NCI-H446 (cell line): Measurements from ENCODE around the gene TMSB15C.
A peak's percentile ranks its signal among the peaks of the same experiment; 100 is the strongest.
"Not testable (repeated sequence)": the region's sequence is repeated elsewhere in the genome, so short reads cannot be mapped to it uniquely, and the experiment has no call there.

ENCODE experiments used
- DNase-seq, 2 experiments: peaks; one replicate each; lab custom pipeline; 2025; lab: John Stamatoyannopoulos, UW

The TMSB15C gene

DNA sequence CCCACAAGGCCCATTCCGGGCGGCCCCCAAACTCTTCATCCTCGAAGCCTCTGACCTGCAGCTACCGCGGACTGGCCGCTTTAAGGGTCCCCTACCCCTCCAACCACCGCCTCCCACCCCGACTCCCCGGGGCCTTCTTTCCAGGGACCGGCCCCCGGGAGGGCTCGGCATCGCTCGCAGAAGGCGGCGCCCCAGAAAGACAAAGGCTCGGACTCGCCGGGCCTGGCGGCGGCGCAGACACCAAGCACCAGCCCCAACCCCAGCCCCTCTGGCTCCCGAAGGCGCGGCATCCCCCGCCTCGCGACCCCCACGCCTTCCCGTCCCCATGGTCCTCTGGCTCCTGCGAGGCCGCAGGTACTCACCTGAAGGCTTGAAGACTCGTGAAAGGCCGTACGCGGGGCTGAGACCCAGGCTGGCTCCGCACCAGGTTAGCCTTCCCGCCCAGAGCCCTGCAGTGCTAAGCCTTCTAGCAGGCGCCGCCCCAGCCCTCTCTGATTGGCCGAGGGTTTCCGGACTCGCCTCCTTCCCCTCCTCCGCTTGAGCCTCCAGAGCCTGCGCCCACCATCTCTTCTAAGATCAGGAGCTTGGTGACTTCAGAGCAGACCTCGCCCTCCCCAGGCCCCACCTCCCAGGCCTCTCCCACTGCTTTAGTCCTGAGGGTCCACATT, at the start of gene TMSB15C:
TSS of gene TMSB15C (minus strand) at position 459 of the 668 bp plus-strand sequence.
- not testable (repeated sequence) for DNase-seq

DNA sequence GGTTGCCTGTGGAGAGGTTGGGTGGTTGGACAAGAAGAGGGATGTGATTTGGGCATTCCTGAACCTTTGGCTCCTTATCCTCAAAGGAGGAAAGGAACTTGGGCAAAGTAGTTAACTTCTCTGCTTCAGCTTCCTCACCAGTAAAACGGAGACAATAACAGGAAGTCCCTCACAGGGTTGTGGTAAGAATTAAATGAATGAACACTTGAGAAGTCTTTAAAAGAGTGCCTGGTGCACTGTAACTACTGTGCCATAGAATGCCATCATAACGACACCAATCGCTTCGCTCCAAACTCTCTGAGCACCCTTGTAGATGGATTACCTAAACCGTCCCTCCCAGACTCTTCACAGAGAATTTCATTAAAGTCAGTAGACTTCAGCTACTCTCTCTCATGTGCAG, 46.8 kb upstream of the TMSB15C start:
- DNase-seq: no peak

DNA sequence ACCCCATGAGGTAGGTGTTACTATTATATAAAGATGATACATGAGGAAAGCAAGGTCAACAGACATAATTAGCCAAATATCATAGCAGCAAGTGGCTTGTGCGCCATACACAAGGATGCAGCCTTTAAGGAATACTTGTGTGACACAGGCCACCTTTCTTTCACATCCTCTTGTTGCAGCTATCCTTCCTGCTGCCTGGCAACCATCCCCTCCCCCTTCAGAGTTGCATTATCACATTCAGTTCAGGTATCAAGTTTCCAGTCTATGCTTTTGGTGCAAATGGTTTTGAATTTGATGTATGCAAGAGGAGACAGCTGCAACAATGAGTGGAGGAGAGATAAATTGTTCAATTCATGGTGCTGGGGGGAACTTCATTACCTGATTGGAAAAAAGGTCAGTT, 42.7 kb upstream of the TMSB15C start:
- no peak for DNase-seq

DNA sequence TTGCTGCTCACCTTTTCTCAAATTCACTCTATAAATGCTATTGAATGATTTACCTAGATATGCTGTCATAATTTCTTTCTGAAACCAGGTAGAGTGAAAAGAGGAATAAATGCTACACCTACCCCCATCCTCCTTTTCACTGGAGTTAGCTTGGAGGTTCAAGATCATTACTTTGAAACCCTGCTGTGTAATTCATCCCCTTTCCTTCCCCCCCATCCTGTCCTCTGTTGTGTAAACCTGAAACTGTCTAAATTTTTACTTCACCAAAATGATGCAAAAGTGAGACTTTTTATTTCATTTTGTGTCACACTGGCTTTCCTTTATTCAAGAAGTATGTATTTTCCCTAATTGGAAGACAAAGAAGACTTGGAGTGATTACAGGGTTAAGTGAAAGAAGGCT, 41.7 kb upstream of the TMSB15C start:
- DNase-seq: no peak

DNA sequence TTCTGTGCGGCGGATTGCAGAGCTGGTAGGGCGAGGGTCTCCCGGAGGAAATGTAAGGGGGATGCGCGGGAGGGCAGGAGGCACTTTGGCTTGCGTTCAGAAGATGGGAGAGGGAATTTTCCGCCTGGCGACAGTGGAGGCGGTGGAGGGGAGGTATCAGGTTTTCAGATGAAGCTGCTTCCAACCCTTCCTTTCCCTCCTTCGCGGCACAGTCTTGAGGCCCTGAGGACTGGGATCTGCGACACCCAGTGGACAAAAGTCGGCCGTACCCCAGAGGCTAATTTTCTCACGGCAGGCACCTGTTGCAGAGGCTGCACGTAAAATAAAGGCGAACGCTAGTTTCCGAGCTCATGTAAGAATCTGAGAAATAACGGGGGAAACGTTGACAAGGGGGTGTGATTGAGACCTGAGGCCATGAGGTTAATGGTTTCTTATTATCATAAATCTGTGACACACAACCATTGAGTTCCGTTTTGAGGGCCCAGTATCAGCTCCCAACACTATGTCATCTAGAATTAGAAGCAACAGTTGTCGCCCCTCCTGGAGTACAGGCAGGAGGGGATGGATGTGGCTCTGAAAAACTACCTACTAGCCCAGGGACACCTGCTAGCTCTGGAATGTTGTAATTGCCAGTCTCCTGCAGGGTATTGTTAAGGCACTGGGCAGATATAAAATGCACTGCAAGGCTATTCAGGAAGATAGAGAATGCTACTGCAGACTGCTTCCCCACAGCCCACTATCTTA, 37.4 kb upstream of the TMSB15C start:
- peak; percentile 18 to 58 for DNase-seq

DNA sequence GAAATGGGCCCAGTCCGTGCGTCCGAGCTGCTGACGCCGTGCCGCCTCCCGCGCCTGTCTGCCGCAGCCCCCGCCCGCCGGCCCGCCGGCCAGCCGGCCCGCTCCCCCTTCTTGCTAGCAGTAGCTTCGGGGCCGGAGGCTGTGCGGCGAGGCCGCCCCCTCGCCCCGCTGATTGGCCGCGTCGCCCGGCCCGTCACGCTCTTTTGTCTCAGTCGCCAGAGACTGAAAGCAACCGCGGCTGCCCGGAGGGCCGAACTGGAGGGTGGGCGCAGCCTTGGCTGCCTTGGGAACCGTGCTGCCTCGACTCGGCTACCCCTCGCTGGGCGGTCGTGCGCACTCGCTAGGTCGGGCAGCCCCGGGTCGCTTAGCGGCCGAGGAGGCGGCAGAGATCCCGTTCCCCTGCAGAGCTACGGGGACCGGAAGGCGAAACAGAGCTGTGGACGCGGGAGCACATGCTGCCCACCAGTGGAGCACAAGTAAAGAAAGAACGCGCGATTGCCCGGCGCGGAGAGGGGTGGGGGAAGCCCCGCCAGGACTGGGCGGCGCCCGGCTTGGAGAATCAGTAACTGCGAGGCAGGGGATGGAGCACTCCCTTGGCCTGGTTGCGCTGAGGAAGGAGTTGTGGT, 36.4 kb upstream of the TMSB15C start, which contains the start of gene ZCCHC18:
TSS of gene ZCCHC18 (plus strand) at position 198 of the 626 bp plus-strand sequence. CDS start 1,589 bp downstream, outside the sequence.
- peak; percentile 23 to 73 for DNase-seq

DNA sequence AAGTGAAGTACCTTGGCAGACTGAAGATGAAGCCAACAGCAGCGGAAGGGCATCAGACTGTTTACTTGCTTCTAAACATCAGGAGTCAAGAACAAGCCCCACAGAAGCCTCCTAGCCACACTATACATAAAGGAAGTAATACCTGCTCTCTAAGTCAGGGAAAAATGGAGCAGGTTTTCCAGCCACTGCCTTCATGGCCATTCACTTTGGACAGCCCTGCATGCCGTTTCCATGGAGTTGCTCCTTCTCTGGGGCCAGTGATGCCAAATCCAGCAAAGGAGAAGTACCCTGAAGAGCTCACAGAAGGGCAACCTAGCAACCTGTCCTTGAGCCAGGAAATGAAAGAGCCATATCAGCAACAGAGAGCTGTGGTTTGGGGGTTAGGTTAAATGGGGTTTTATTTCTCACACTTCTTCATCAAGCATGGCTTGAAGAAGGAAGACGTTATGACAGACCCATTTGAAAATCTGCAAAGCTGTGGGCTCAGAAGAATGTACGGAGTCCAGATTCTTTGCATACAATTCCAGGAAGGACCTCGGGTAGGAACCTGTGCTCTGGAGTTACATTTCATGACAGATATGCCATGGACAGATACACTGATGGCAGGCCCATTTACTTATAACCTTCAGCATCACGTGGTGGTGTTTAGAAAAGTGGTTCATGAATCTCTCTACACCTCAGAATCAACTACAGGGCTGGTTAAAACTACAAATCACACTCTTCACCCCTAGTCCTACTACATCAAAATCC, 34.6 kb upstream of the TMSB15C start:
- not testable (repeated sequence) for DNase-seq

DNA sequence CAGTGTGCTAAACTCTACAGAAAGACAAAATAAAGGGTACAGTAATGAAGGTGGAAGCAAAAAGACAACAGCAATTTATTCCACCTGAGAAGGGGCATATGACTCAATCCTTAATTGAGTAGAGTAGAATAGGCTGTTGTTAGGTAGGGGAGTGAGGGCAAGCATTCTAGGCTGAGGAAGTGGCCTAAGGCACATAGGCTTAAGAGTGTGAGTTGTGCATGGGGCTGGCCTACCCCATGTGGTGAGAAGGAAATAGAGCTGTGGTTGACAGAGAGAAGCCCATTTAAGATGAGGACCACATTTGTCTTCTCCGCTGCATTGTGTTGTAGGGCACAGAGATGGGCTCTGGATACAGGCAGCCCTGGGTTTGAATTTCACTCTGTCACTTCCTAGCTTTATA, 32.9 kb upstream of the TMSB15C start:
- DNase-seq: no peak

DNA sequence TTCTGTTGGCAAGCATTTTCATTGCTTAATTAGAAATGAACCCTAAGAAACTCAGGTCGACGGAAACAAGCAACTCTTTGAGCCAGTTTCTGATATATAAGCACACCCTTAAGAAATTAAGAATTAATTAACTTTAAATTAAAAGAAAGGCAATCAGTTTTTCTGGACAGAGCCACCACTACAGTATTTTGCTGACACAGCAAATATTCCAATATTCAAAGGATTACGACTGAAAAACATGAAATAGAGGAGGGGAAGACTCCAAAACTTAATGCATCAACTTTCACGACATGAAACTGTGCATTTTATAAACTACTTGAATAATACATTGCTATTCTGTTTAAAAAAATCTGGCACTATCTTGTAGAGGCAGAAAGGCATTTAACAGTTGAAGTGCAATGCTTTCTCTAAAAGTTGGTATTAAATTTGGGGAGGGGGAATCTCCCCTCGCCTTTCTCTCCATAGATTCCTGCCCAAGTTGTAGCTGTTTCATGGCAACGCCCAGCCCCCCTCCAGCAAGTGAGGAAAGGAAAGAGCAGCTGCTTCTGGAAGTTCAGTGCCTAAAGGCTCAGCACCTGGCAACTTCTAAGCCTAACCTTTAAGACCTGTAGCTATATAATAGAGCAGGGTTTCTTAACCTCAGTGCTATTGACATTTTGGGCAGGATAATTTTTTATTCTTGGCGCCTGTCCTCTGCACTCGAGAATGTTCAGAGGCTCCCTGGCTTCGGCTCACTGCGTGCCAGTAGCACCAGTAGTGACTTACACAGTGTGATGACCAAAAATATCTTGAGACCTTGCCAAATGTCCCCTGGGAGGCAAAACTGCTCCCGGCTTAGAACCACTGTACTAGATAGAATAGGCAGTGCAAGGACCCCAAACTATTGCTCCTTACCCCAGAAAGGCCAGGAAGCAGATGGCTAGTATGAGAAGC, 29.6 kb upstream of the TMSB15C start:
- DNase-seq: no peak

DNA sequence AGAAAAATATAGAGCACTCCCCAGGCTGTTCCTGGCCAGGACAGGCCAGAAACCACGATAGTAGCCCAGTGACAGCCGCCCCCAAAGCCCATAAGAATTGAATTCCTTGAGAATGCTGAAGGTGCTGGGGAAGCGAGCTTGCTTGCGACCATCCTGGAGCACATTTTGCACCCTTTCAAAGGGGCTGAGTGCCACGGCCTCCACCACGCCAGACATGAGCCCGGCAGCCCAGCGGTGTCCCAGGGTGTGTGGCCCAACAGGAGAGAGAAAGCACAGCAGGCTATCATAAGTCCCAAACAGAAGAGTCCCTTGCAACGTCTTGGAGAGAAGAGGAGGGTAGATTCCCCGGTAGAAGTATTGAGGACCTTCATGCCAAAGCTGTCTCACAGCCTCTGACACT, 28.6 kb upstream of the TMSB15C start:
- no peak for DNase-seq

DNA sequence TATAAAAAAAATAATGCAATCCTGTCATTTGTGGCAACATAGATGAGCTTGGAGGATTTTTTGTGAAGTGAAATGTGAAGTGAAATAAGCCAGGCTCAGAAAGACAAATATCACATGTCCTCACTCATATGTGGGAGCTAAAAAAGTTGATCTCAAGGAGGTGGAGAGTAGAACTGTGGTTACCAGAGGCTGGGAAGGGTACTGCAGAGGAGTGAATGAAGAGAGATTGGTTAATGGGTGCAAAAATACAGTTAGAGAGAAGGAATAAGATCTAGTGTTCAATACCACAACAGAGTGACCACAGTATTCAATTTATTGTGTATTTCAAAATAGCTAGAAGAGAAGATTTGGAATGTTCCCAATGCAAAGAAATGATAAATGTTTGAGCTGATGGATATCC, 22.9 kb upstream of the TMSB15C start:
- no peak for DNase-seq

DNA sequence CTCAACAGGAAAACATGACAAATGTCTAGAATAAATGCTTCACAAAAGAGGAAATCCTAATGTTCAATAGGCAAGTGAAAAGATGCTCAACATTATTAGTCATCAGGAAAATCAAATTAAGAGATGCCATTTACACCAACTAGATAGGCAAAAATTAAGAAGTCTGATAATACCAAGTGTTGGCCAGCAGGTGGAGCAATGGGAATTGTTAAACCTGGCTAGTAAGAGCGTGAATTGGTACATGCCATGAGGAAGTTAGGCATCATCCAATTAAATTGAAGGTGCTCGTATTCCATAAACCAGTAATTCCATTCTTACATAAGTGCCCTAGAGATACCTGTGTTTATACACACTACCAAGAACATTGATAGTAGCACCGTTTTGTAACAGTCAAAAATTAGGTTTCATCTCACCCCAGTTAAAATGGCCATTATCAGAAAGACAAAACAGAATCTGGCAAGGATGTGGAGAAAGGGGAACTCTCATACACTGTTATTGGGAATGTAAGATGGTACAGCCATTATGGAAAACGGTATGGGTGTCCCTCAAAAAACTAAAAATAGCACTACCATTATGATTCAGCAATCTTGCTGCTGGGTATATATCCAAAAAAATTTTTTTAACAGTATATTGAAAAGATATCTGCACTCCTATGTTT, 22.2 kb upstream of the TMSB15C start:
- DNase-seq: peak; percentile 6 to 54

DNA sequence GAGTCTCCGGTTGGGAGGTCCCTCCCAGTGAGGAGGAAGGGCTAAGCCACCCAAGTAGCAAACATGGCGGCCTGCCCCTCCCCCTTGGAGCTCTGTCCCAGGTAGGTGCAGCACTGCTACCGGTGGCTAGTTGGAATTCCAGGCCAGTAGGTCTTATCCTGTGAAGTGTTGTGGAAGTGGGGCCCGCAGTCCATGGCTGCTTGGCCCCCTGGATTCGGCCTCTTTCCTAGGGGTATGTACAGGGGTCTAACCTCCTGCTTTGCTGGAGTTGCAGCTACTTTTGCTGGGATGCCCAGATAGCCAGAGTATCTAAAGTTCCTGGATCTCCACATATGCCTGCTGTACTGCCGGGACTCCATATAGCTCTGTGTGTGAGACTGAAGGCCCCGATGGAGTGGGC, 9.9 kb upstream of the TMSB15C start:
- DNase-seq: no peak

DNA sequence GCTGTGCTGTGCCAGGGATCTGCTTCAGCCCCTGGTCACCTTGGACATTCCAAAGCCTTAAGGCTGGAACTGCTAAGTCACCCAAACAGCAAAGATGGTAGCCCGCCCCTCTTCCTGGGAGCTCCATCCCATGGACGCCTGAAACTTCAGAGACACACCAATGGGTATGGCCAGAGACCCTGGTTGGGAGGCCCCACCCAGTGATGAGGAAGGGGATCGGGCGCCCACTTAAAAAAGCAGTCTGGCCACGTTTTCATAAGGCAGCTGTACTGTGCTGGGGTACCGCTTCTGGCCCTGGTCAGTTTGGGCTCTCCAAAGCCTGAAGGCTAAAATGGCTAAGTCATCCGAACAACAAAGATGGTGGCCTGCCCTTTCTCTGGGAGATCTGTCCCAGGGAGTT, 9.4 kb upstream of the TMSB15C start:
- no peak for DNase-seq

DNA sequence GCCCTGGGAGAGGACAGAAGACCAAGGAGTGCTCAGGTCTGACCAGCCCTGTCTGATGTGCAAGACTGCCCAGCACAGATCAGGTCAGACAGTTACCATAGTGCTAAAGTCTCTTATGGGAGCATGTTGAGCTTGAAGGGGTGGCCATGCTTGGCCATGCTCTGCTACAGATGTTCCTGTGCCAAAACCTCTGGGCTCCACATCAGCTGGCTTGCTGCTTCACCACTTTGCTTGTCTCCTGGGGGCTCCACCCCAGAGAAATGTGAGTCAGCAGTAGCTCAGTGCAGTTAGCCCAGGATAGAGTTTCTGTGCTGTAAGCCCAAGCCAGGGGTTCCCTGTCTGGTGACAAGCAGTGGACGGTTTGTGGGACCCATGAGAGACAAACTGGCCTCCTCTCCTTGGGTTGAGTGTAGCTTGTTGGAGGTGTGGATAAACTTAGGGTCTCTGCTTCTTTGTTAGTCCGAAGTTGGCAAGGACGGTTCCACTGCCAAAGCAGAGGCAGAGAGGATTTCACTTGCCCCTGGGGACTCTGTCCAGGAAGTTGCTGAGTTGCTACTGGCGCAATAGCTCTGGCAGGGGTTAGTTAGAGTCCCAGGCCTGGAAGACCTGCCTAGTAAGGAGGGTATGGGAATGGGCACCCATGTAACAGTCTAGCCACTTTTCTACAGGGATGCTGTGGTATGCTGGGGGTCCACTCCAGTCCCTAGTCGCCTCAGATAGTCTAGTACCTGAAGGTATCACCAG, 8.7 kb upstream of the TMSB15C start:
- DNase-seq: no peak

DNA sequence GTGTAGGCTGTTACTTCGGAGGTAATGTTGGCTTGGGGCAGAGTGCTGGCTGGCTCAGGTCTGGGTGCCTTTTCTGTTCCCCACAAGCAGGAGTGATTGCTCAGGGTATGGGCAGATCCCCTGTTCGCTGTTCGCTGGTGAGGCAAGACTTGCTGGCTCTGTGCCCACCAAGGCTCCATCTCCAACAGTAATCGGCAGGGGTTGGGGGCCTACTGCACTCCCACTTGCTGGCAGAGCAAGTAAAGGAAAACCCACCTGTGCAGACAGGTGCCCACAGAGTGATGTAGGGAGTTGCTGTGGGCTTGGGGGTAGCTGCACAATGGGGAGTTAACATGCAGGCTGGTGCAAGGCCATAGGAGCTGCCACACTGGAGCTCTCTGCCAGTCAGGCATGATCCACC, 8.0 kb upstream of the TMSB15C start:
- no peak for DNase-seq

DNA sequence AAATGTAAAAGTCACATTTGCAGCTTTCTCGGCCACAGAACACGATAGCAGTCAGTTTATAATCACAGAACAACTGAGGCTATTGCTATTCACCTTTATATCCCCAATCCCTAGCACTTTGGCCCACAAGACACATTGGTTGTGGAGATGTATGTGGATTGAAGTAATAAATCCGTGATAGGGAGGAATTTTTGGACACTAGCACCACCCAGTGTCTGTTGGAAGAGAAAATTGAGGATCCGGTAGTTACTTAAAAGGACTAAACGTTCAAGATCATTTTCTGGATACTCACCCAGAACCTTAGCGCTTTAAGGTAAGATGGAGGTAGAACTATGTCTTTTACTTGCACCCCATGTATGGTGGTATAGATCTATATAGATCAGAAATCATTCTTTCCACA, 1.8 kb upstream of the TMSB15C start:
- not testable (repeated sequence) for DNase-seq

DNA sequence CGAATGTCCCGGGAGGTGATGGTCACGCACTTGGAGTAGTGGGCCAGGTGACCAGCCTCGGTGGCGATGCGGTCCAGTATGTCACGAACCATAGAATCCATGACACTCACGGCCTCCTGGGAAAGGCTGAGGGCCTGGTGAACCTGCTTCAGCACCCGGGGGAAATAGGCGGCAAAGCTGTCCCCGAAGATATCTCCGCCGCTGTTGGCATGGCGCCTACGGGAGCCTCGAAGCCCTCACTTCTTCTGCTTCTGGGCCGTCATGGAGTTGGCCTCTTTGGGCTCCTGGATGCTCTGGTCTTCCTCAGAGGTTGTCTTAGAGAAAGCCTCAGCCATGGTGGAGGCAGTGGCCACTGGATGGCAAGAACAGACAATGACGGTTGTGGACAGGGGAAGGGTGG, 13.4 kb downstream of the TMSB15C start:
- DNase-seq: not testable (repeated sequence)

DNA sequence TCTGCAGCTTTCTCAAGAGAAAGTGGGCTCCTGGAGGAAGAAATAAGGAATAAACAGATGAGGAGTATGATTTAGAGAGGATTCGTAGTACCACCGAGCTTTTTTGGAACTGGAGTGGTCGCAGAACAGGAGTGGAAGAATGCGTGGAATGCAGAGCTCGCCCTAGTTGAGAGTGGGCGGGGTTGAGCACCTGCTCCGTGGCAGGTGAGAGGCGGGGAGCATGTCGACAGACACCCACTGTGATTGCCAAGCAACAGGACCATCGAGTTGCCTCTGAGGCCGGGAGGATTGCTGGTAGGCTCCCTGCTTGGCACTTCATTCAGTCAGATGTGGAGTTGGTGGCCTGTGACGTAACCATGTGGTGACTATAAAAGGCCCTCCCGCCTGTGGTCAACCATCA, 21.1 kb downstream of the TMSB15C start:
- not testable (repeated sequence) for DNase-seq

DNA sequence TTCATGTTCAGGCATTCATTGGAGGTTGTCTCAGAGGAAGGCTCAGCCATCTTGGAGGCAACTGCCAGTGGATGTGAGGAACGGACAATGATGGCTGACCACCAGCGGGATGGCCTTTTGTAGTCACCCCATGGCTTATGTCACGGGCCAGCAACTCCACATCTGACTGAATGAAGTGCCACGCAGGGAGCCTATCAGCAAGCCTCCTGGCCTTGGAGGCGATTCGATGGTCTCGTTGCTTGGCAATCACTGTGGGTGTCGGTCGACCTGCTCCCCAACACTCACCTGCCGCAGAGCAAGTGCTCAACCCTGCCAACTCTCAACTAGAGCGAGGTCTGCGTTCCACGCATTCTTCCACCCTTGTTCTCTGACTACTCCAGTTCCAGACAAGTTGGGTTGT, 28.9 kb downstream of the TMSB15C start:
- no peak for DNase-seq
